Ovary (tissue), 1 donor: ENCODE results near the gene SLC7A7.

Source experiments
- EP300 ChIP-seq: sonication (generic); formaldehyde crosslinking; IDR thresholded peaks from one replicate; pipeline ENCODE4 v1.6.1; 2017; ENCODE audit warnings: antibody characterized with exemption
- POLR2A ChIP-seq: fragments of 450-650 bp; IDR thresholded peaks from one replicate; pipeline ENCODE4 v1.6.1; 2017; ENCODE audit warnings: antibody characterized with exemption, mild to moderate bottlenecking, moderate library complexity

DNA sequence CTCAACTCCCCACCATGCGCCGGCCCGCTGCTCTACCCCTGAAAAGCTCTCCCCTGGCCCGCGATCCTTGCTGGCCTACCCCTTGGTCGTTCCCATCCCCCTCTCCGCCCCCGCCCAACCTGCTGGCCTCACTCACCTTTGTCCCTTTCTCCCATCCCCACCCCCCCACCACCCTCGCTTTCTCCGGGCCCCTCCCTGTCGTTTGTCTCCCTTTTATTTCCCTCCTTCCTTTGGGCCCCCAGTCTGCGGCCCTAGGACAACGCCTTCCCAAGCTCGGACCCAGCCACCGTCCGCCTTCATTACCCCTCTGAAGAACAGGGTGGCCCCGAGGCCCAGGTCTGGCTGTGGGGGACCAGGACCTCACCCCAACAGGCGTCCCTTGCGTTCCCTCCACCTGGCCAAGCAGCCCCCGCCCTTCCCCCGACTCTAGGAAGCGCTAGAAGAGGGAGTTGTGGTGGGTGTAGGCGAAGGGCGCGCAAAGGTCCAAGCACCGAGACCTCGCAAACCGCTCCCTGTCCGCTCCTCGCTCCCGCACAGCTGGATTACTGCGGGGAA lies 6.9 kb upstream of the SLC7A7 start:
- no peak for TF ChIP-seq POLR2A
- no peak for TF ChIP-seq EP300
